HUES6 (cell line): Measurements from ENCODE around the gene SEC22A.

Source experiments
- H3K27ac ChIP-seq: 2 replicates; pipeline ENCODE4 v1.7.0; 2013; ENCODE audit warnings: low read depth, mild to moderate bottlenecking, low read length, inconsistent platforms
- H3K27me3 ChIP-seq: 2 replicates; pipeline ENCODE4 v1.6.1; 2013; ENCODE audit warnings: low read length; ENCODE audit not compliant: control insufficient read depth, insufficient read depth
- H3K36me3 ChIP-seq: 2 replicates; pipeline ENCODE4 v1.6.1; 2013; ENCODE audit warnings: low read length; ENCODE audit not compliant: control insufficient read depth, insufficient read depth
- H3K4me1 ChIP-seq: 2 replicates; pipeline ENCODE4 v1.6.1; 2013; ENCODE audit warnings: low read length; ENCODE audit not compliant: control insufficient read depth, insufficient read depth
- H3K4me3 ChIP-seq: 2 replicates; pipeline ENCODE4 v1.5.1; 2013; ENCODE audit warnings: low read depth, low read length
- H3K9ac ChIP-seq: one replicate; pipeline ENCODE4 v1.6.1; 2013; ENCODE audit warnings: mild to moderate bottlenecking, low read length
- H3K9me3 ChIP-seq: 2 replicates; pipeline ENCODE4 v1.6.1; 2013; ENCODE audit warnings: low read depth, low read length; ENCODE audit not compliant: control insufficient read depth, insufficient read depth

SEC22A gene

DNA sequence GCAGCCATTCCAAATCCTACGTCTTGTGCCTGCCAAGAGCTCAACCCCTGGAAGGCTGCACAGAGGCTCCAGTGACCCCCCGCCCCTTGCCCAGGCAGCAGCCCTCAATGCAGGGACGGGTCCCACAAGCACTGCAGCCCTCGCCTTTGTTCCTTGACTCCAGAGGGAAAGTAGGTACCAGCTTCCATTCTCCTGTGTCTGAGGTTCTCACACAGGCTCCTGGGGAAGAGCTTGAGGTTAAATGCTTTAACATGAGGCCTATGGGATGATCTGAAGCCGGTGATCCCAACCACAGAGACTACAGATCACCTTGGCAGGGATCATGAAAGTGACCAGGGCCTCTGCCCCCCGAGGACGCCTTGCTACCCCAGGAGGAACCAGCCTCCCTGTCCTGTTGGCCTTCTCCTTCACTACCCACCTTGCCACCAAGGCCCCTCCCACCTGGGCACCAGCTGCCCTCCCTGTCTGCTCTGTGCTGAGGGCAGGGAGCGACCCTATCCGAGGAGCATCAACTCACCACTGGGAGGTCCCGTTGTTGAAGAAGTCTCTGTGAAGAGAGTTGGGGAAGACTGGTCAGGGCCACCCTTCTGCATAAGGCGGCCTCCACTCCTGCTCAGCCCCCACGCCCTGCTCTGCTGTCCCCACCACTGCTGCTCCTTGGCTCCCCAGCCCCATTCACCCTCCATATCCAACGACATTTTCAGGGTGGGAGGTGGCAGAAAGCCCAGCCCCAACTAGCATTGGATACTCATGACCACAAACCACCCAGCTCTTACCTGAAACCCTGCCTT is 95.3 kb downstream of the SEC22A start:
- H3K4me3 ChIP-seq: no peak overlapping the region
- no peaks in the 10 kb centered on the region for H3K9me3 ChIP-seq
- H3K27me3 ChIP-seq: no peaks in the 10 kb centered on the region
- peaks cover 8% of the 10 kb centered on the region for H3K36me3 ChIP-seq
- H3K9ac ChIP-seq: no peak overlapping the region
- no peak overlapping the region for H3K27ac ChIP-seq
- H3K4me1 ChIP-seq: no peaks in the 10 kb centered on the region; the same call in 1 of the 2 replicates

- Histone ChIP-seq H3K27me3 (no peaks in the 10 kb centered on the region), H3K4me3 (no peak overlapping the region), H3K9me3 (no peaks in the 10 kb centered on the region)
Observed at GRCh38 chr3:123297627-123297899, 95.8 kb downstream of the SEC22A start.

GRCh38 chr3:123298903-123299302 is 97.2 kb downstream of the SEC22A start:
- no peak overlapping the region for H3K9ac ChIP-seq
- H3K36me3 ChIP-seq: peaks cover 15% of the 10 kb centered on the region
- H3K27ac ChIP-seq: no peak overlapping the region
- H3K9me3 ChIP-seq: no peaks in the 10 kb centered on the region
- H3K27me3 ChIP-seq: no peaks in the 10 kb centered on the region
- no peak overlapping the region for H3K4me3 ChIP-seq
- no peaks in the 10 kb centered on the region for H3K4me1 ChIP-seq

More at GRCh38 chr3:123297627-123297899, 95.8 kb downstream of the SEC22A start:
- no peak overlapping the region for H3K9ac ChIP-seq
- no peaks in the 10 kb centered on the region; the same call in 1 of the 2 replicates for H3K4me1 ChIP-seq
- no peak overlapping the region for H3K27ac ChIP-seq
- peaks cover 13% of the 10 kb centered on the region for H3K36me3 ChIP-seq

- Histone ChIP-seq H3K4me1 (no peaks in the 10 kb centered on the region), H3K9ac (no peak overlapping the region), H3K9me3 (no peaks in the 10 kb centered on the region), H3K27me3 (no peaks in the 10 kb centered on the region), H3K36me3 (peaks cover 15% of the 10 kb centered on the region), H3K27ac (no peak overlapping the region), H3K4me3 (no peak overlapping the region)
Observed at GRCh38 chr3:123299581-123299980, 97.8 kb downstream of the SEC22A start.

GRCh38 chr3:123300056-123300455 is 98.3 kb downstream of the SEC22A start:
- Histone ChIP-seq H3K27ac (no peak overlapping the region), H3K4me1 (no peaks in the 10 kb centered on the region), H3K4me3 (no peak overlapping the region), H3K9me3 (no peaks in the 10 kb centered on the region), H3K27me3 (no peaks in the 10 kb centered on the region), H3K36me3 (peaks cover 15% of the 10 kb centered on the region), H3K9ac (no peak overlapping the region)

- Histone ChIP-seq H3K36me3 (peaks cover 15% of the 10 kb centered on the region), H3K27me3 (no peaks in the 10 kb centered on the region), H3K27ac (no peak overlapping the region), H3K9ac (no peak overlapping the region), H3K4me1 (no peaks in the 10 kb centered on the region), H3K9me3 (no peaks in the 10 kb centered on the region), H3K4me3 (no peak overlapping the region)
Observed at GRCh38 chr3:123300583-123300982, 98.8 kb downstream of the SEC22A start.

- Histone ChIP-seq H3K27me3 (no peaks in the 10 kb centered on the region), H3K9ac (no peak overlapping the region), H3K27ac (no peak overlapping the region), H3K9me3 (no peaks in the 10 kb centered on the region), H3K36me3 (peaks cover 15% of the 10 kb centered on the region), H3K4me1 (no peaks in the 10 kb centered on the region), H3K4me3 (no peak overlapping the region)
Observed at GRCh38 chr3:123301331-123302184, 99.8 kb downstream of the SEC22A start.

- no peaks in the 10 kb centered on the region for H3K9me3 ChIP-seq
- H3K4me3 ChIP-seq: no peak overlapping the region
- no peak overlapping the region for H3K9ac ChIP-seq
- peaks cover 15% of the 10 kb centered on the region for H3K36me3 ChIP-seq
- no peak overlapping the region for H3K27ac ChIP-seq
- H3K4me1 ChIP-seq: no peaks in the 10 kb centered on the region
- no peaks in the 10 kb centered on the region for H3K27me3 ChIP-seq
Observed at GRCh38 chr3:123302961-123303360, 101.2 kb downstream of the SEC22A start.

- Histone ChIP-seq H3K9me3 (no peaks in the 10 kb centered on the region), H3K36me3 (peaks cover 15% of the 10 kb centered on the region), H3K27ac (no peak overlapping the region), H3K4me1 (no peaks in the 10 kb centered on the region), H3K9ac (no peak overlapping the region), H3K27me3 (no peaks in the 10 kb centered on the region), H3K4me3 (no peak overlapping the region)
Observed at GRCh38 chr3:123303976-123304560, 102.3 kb downstream of the SEC22A start.

GRCh38 chr3:123305192-123305591 is 103.4 kb downstream of the SEC22A start:
- Histone ChIP-seq H3K9ac (no peak overlapping the region), H3K4me3 (no peak overlapping the region), H3K27ac (no peak overlapping the region), H3K27me3 (no peaks in the 10 kb centered on the region), H3K4me1 (no peaks in the 10 kb centered on the region), H3K36me3 (peaks cover 12% of the 10 kb centered on the region), H3K9me3 (no peaks in the 10 kb centered on the region)

- peaks cover 17% of the 10 kb centered on the region for H3K4me1 ChIP-seq
- H3K9me3 ChIP-seq: no peaks in the 10 kb centered on the region
- no peaks in the 10 kb centered on the region for H3K27me3 ChIP-seq
- H3K27ac ChIP-seq: no peak overlapping the region
- no peak overlapping the region for H3K4me3 ChIP-seq
- H3K36me3 ChIP-seq: peaks cover 7% of the 10 kb centered on the region; the same call in 1 of the 2 replicates
- H3K9ac ChIP-seq: no peak overlapping the region
Observed at GRCh38 chr3:123307064-123307463, 105.3 kb downstream of the SEC22A start.
